ENCODE data around the gene ZBTB12. TPM values are rescaled to one million over a fixed set of nuclear protein-coding genes. Genes with fewer than 3 reads are reported as not detected.

The ZBTB12 gene
- total and polyA plus RNA-seq, 9 of the 15 experiments (the other 6 are each of a cell fraction or from before 2014, with no cell fraction given), result 0.03 to 12.4 (median 5.8) TPM; not detected in 1

DNA sequence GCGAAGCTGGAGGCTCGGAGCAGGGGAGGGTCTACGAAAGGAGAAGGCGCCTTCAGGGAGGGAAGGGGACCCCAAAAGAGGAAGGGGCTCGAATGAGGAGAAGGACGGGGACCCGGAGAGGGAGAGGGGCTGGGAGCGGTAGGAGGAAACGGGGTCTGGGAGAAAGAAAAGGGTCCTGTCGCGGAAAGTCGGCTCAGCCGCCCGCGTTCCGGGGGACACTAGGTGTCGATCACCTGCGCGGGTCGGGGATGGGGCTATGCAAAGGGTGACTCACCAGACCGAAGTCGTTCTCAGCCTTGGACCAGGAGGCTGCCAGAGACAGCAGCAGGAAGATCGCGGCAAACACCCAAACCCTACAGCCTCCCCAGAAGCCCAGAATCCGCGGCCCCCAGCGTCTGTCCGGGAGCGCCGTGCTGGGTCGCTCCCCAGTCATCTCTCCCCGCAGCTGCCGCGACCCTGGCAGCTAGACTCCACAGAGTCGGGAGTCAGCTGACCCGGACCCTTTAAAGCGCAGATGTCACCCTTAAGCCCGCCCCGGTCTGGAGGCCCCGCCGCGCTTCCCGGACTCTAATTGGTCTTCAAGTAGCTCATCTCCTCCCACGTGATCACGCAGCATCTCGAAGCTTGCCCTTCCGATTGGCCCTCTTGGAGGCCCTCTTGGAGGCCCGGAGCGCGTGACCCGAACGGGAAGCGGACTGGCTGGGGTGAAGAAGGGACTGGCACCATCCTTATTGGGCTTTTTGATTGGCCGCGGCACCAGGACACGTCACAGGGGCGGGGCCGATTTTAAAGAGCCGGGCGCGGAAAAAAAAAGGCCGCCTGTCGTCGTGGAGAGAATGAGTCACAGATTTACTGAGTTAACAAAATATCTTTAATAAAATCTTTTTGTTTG lies 39.3 kb downstream of the ZBTB12 start, which contains the start of gene NEU1 (continued):
- no peak for TF ChIP-seq ZNF398 (CRISPR knock-in tag; IDR thresholded peaks at IDR 0.05)
- no peak for TF ChIP-seq SMARCC2 (IDR thresholded peaks at IDR 0.05; ENCODE audit: low read depth)
- TF ChIP-seq MXI1 (IDR thresholded peaks at IDR 0.05; ENCODE audit: low read depth, low read length), result peak; percentile 42; the same call in 1 of the 2 replicates
- TF ChIP-seq FOXJ2 (tag; IDR thresholded peaks at IDR 0.05), result peak; percentile 97
- TF ChIP-seq SMAD3 (CRISPR knock-in tag; conservative IDR thresholded peaks at IDR 0.05), result peak; percentile 86; the same call in 1 of the 2 replicates
- TF ChIP-seq ZNF165 (CRISPR knock-in tag; IDR thresholded peaks at IDR 0.05; ENCODE audit: borderline replicate concordance), result peak; percentile 88
- TF ChIP-seq CHD2 (IDR thresholded peaks at IDR 0.05; ENCODE audit: low read depth, low read length), result no peak; the same call in 1 of the 2 replicates
- peak; percentile 54; the same call in 1 of the 2 replicates for TF ChIP-seq ZNF253 (CRISPR knock-in tag; conservative IDR thresholded peaks at IDR 0.05)
- TF ChIP-seq BACH1 (tag; IDR thresholded peaks at IDR 0.05), result no peak
- TF ChIP-seq POLR3G (IDR thresholded peaks at IDR 0.05; ENCODE audit: extremely low read depth, insufficient read length, insufficient replicate concordance), result no peak
- TF ChIP-seq CXXC5 (CRISPR knock-in tag; IDR thresholded peaks at IDR 0.05), result peak; percentile 97
- peak; percentile 99 for TF ChIP-seq PREB (CRISPR knock-in tag; IDR thresholded peaks at IDR 0.05)
- no peak for TF ChIP-seq FOXA3 (CRISPR knock-in tag; conservative IDR thresholded peaks at IDR 0.05 in 1 of 2, IDR thresholded peaks at IDR 0.05 in 1 of 2)
- TF ChIP-seq POLR2B (IDR thresholded peaks at IDR 0.05; ENCODE audit: low read depth, partially characterized antibody), result peak; percentile 93
- peak; percentile 68; the same call in 1 of the 2 replicates for TF ChIP-seq ZNF23 (CRISPR knock-in tag; IDR thresholded peaks at IDR 0.05)
- TF ChIP-seq ZNF778 (CRISPR knock-in tag; IDR thresholded peaks at IDR 0.05), result no peak
- TF ChIP-seq, protein P1, sequence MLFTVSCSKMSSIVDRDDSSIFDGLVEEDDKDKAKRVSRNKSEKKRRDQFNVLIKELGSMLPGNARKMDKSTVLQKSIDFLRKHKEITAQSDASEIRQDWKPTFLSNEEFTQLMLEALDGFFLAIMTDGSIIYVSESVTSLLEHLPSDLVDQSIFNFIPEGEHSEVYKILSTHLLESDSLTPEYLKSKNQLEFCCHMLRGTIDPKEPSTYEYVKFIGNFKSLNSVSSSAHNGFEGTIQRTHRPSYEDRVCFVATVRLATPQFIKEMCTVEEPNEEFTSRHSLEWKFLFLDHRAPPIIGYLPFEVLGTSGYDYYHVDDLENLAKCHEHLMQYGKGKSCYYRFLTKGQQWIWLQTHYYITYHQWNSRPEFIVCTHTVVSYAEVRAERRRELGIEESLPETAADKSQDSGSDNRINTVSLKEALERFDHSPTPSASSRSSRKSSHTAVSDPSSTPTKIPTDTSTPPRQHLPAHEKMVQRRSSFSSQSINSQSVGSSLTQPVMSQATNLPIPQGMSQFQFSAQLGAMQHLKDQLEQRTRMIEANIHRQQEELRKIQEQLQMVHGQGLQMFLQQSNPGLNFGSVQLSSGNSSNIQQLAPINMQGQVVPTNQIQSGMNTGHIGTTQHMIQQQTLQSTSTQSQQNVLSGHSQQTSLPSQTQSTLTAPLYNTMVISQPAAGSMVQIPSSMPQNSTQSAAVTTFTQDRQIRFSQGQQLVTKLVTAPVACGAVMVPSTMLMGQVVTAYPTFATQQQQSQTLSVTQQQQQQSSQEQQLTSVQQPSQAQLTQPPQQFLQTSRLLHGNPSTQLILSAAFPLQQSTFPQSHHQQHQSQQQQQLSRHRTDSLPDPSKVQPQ (CRISPR knock-in tag; IDR thresholded peaks at IDR 0.05; ENCODE audit: borderline replicate concordance), result 0 out of 2 replicates have a peak, but pooled peaks have one; percentile 5
- TF ChIP-seq, protein P2, sequence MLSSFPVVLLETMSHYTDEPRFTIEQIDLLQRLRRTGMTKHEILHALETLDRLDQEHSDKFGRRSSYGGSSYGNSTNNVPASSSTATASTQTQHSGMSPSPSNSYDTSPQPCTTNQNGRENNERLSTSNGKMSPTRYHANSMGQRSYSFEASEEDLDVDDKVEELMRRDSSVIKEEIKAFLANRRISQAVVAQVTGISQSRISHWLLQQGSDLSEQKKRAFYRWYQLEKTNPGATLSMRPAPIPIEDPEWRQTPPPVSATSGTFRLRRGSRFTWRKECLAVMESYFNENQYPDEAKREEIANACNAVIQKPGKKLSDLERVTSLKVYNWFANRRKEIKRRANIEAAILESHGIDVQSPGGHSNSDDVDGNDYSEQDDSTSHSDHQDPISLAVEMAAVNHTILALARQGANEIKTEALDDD (IDR thresholded peaks at IDR 0.05), result no peak
